WERI-Rb-1 (cell line): ENCODE data around the gene DNAH9.

Experiments used
- DNase-seq: peaks from one replicate; pipeline ENCODE4 v3.0.0-alpha.2; 2020
- H3K27ac ChIP-seq: fragments of 250-450 bp; sonication (Bioruptor Pico); 2 replicates; pipeline ENCODE4 v1.5.1; 2020; ENCODE audit warnings: mild to moderate bottlenecking, moderate library complexity
- H3K27me3 ChIP-seq: fragments of 250-450 bp; sonication (Bioruptor Pico); 2 replicates; pipeline ENCODE4 v1.5.1; 2021; ENCODE audit warnings: mild to moderate bottlenecking, low read depth, moderate library complexity; ENCODE audit not compliant: insufficient read depth, severe bottlenecking
- H3K36me3 ChIP-seq: fragments of 250-450 bp; sonication (Bioruptor Pico); 2 replicates; pipeline ENCODE4 v1.5.1; 2020; ENCODE audit warnings: mild to moderate bottlenecking, moderate library complexity
- H3K4me3 ChIP-seq: 2 replicates; pipeline ENCODE4 v1.5.1; 2011; ENCODE audit warnings: low read depth, mild to moderate bottlenecking, control low read depth, low read length
- H3K9me3 ChIP-seq: fragments of 250-450 bp; sonication (Bioruptor Pico); 2 replicates; pipeline ENCODE4 v1.5.1; 2021; ENCODE audit warnings: mild to moderate bottlenecking, moderate library complexity; ENCODE audit not compliant: severe bottlenecking
- TF ChIP-seq, protein P1 (sequence below): IDR thresholded peaks from 2 replicates; pipeline ENCODE4 v1.5.1; 2011; ENCODE audit warnings: low read depth, mild to moderate bottlenecking, control low read depth, inconsistent platforms, low read length

DNAH9 gene

GRCh38 chr17:11832401-11833137, 234.3 kb downstream of the DNAH9 start:
- H3K27me3 ChIP-seq, result peaks cover 11% of the 10 kb centered on the region
- H3K27ac ChIP-seq, result no peak overlapping the region
- H3K4me3 ChIP-seq, result no peak overlapping the region
- DNase-seq, result no peak
- TF ChIP-seq, protein P1, sequence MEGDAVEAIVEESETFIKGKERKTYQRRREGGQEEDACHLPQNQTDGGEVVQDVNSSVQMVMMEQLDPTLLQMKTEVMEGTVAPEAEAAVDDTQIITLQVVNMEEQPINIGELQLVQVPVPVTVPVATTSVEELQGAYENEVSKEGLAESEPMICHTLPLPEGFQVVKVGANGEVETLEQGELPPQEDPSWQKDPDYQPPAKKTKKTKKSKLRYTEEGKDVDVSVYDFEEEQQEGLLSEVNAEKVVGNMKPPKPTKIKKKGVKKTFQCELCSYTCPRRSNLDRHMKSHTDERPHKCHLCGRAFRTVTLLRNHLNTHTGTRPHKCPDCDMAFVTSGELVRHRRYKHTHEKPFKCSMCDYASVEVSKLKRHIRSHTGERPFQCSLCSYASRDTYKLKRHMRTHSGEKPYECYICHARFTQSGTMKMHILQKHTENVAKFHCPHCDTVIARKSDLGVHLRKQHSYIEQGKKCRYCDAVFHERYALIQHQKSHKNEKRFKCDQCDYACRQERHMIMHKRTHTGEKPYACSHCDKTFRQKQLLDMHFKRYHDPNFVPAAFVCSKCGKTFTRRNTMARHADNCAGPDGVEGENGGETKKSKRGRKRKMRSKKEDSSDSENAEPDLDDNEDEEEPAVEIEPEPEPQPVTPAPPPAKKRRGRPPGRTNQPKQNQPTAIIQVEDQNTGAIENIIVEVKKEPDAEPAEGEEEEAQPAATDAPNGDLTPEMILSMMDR, result no peak
- no peaks in the 10 kb centered on the region for H3K9me3 ChIP-seq
- no peaks in the 10 kb centered on the region for H3K36me3 ChIP-seq

- peaks cover 11% of the 10 kb centered on the region for H3K27me3 ChIP-seq
- no peak for DNase-seq
- H3K9me3 ChIP-seq, result no peaks in the 10 kb centered on the region
- H3K4me3 ChIP-seq, result no peak overlapping the region
- H3K36me3 ChIP-seq, result no peaks in the 10 kb centered on the region
- TF ChIP-seq, protein P1, result no peak
- no peak overlapping the region for H3K27ac ChIP-seq
Observed at GRCh38 chr17:11836508-11836907, 238.2 kb downstream of the DNAH9 start.

GRCh38 chr17:11840052-11840451, 241.8 kb downstream of the DNAH9 start:
- Histone ChIP-seq H3K9me3 (no peaks in the 10 kb centered on the region), H3K36me3 (no peaks in the 10 kb centered on the region), H3K4me3 (no peak overlapping the region), H3K27me3 (peaks cover 10% of the 10 kb centered on the region), H3K27ac (no peak overlapping the region)
- DNase-seq, result no peak
- TF ChIP-seq, protein P1, result no peak

DNA sequence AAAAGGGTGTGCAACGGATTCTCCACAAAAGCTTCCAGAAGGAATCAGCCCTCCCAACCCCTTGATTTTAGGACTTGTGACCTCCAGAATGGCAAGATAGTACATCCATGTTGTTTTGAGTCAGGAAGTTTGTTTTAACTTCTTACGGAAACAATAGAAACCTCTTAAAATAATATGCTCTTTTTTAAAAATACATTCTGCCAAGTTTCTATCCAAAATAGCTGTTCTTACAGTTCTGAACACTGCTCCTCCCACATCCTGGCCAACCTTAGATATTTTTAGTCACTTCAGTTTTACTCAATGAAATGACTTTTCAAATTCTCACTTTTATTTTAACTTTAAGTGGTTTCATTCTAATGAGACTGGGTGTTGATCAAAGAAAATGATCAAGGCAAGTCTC, 242.6 kb downstream of the DNAH9 start:
- TF ChIP-seq, protein P1, result no peak
- Histone ChIP-seq H3K36me3 (no peaks in the 10 kb centered on the region), H3K4me3 (no peak overlapping the region), H3K27me3 (peaks cover 8% of the 10 kb centered on the region), H3K27ac (no peak overlapping the region), H3K9me3 (no peaks in the 10 kb centered on the region)
- DNase-seq, result no peak

DNA sequence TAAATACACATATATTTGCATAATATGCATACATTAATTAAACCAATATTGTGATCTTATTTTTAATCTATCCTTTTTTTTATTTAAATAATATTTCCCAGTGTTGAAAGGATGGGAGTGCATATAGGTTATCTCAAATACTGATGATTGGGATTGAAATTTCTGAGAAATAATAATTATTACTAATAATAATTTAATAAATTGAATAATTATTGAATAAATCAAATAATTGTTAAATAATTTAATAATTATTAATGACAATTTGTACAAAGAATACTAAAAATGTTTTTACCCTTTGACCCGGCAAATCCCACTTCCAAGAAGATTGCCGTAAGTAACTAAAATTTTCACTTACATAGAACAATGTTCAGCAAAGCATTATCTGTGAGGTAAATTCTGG, 250.1 kb downstream of the DNAH9 start:
- Histone ChIP-seq H3K27ac (no peak overlapping the region), H3K9me3 (no peaks in the 10 kb centered on the region), H3K27me3 (no peaks in the 10 kb centered on the region), H3K4me3 (no peak overlapping the region), H3K36me3 (no peaks in the 10 kb centered on the region)
- TF ChIP-seq, protein P1, result no peak
- DNase-seq, result no peak

DNA sequence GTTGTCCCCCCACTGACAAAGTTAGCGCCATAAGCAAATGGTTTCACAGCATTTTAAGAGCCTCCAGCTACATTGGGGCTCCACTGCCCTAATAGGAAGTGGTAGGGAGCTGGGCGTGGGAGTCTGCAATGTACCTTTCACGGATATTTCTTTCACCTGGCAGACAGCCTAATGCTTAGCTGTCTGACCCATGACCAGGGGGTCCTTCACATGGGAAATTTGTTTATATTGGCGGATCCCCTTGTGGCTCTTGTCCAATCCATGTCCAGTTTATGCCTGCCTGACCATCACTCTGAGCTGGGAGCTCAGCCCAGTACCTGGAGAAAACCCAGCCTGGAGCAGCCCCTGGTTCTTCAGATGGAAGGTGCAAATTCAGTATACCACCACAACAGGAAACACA, 254.0 kb downstream of the DNAH9 start:
- TF ChIP-seq, protein P1, result no peak
- Histone ChIP-seq H3K9me3 (no peaks in the 10 kb centered on the region), H3K36me3 (no peaks in the 10 kb centered on the region), H3K27ac (no peak overlapping the region), H3K4me3 (no peak overlapping the region), H3K27me3 (no peaks in the 10 kb centered on the region)
- DNase-seq, result no peak
